Esophagus muscularis mucosa (tissue), 4 donors: ENCODE measurements around the gene UST. TPM values are rescaled to one million over a fixed set of nuclear protein-coding genes. Genes with fewer than 3 reads are reported as not detected.

Experiments used
- DNase-seq: peaks from one replicate; pipeline ENCODE4 v3.0.0-alpha.2; 2017; ENCODE audit errors: extremely low spot score
- H3K27ac ChIP-seq, 4 donors: fragments of 200-600 bp; sonication (generic); replicated peaks in 1 of 4; 1 replicate in 3 of 4; 2 replicates in 1 of 4; pipeline ENCODE4 v1.5.1; 2016 to 2019; ENCODE audit warnings: mild to moderate bottlenecking in 1 of 4
- H3K27me3 ChIP-seq, 4 donors: fragments of 200-600 bp; sonication (generic); one replicate each; pipeline versions ENCODE4 v1.5.1 to v1.6.0; 2016 to 2019
- H3K36me3 ChIP-seq, 4 donors: fragments of 200-600 bp; sonication (generic); one replicate each; pipeline ENCODE4 v1.5.1; 2016 to 2019
- H3K4me1 ChIP-seq, 4 donors: fragments of 200-600 bp; sonication (generic); one replicate each; pipeline ENCODE4 v1.5.1; 2016 to 2019
- H3K4me3 ChIP-seq, 4 donors: fragments of 200-600 bp; sonication (generic); 1 replicate in 2 of 4; 2 replicates in 2 of 4; pipeline ENCODE4 v1.5.1; 2016 to 2019; ENCODE audit warnings: mild to moderate bottlenecking in 4 of 4, moderate library complexity in 1 of 4
- H3K9me3 ChIP-seq, 4 donors: fragments of 200-600 bp; sonication (generic); 1 replicate in 3 of 4; 2 replicates in 1 of 4; pipeline ENCODE4 v1.5.1; 2016 to 2019
- CTCF ChIP-seq, 3 experiments: fragments of 200-600 bp in 2 of 3; fragments of 450-650 bp in 1 of 3; sonication (generic) in 2 of 3; IDR thresholded peaks; one replicate each; pipeline ENCODE4 v1.5.1; 2017 to 2019; ENCODE audit warnings: antibody characterized with exemption in 3 of 3, mild to moderate bottlenecking in 2 of 3, moderate library complexity in 1 of 3
- EP300 ChIP-seq: sonication (generic); formaldehyde crosslinking; IDR thresholded peaks from one replicate; pipeline ENCODE4 v1.6.1; 2017; ENCODE audit warnings: antibody characterized with exemption
- POLR2A ChIP-seq: fragments of 450-650 bp; IDR thresholded peaks from one replicate; pipeline ENCODE4 v1.6.1; 2017; ENCODE audit warnings: antibody characterized with exemption, moderate library complexity, mild to moderate bottlenecking, low read depth
- POLR2AphosphoS5 ChIP-seq, 2 donors: sonication (generic); formaldehyde crosslinking; IDR thresholded peaks; one replicate each; pipeline ENCODE4 v1.6.1; 2017; ENCODE audit warnings: antibody characterized with exemption in 2 of 2
- WGBS: methylation state at CpG from one replicate; pipeline ENCODE4 v1.1.5; 2018; 5-methylcytosine and 5-hydroxymethylcytosine counted together
- intact Hi-C: fragments of 100-400 bp; cut with DNase I; formaldehyde crosslinking; loops from one replicate; pipeline ENCODE4 v1.15.1; 2023
- total RNA-seq, 4 donors: library from RNA; depleted of rRNA; stranded (reverse); fragments of >200 nt; gene quantifications; one replicate each; pipeline versions ENCODE4 v1.1.0 to v1.2.1, GENCODE V29; 2016

Gene UST
- total RNA-seq, 4 donors from 2014 or later = 29.1 to 46.3 (median 32.4) TPM

GRCh38 chr6:148934539-148934938 is 187.7 kb downstream of the UST start:
- no peak overlapping the region for H3K27ac ChIP-seq

GRCh38 chr6:148934961-148935360 is 188.1 kb downstream of the UST start:
- intact Hi-C loops = no loop called here
- DNase-seq = no peak
- 47% methylated on average over 3 of the region's 3 CpGs for WGBS
- TF ChIP-seq POLR2A (no peak), EP300 (no peak), CTCF (IDR thresholded peaks at IDR 0.05) (no peak), POLR2AphosphoS5 (IDR thresholded peaks at IDR 0.05) (no peak)
- peaks cover 4 to 30% (median 27%) of the 10 kb centered on the region in 4 donors for H3K4me1 ChIP-seq
- no peak overlapping the region for H3K4me3 ChIP-seq
- H3K27me3 ChIP-seq = no peaks in the 10 kb centered on the region
- no peaks in the 10 kb centered on the region for H3K9me3 ChIP-seq
- no peaks in the 10 kb centered on the region for H3K36me3 ChIP-seq
- H3K27ac ChIP-seq = no peak overlapping the region

More at GRCh38 chr6:148934539-148934938, 187.7 kb downstream of the UST start:
- Histone ChIP-seq H3K9me3 (no peaks in the 10 kb centered on the region), H3K36me3 (no peaks in the 10 kb centered on the region), H3K4me3 (no peak overlapping the region), H3K27me3 (no peaks in the 10 kb centered on the region), H3K4me1 (peaks cover 4 to 30% (median 27%) of the 10 kb centered on the region in 4 donors)
- 47% methylated on average over 4 of the region's 4 CpGs for WGBS
- no peak for DNase-seq
- TF ChIP-seq POLR2A (no peak), CTCF (IDR thresholded peaks at IDR 0.05) (no peak), POLR2AphosphoS5 (IDR thresholded peaks at IDR 0.05) (no peak), EP300 (no peak)
- intact Hi-C loops = no loop called here

- Histone ChIP-seq H3K4me1 (peaks cover 4 to 30% (median 27%) of the 10 kb centered on the region in 4 donors), H3K27me3 (no peaks in the 10 kb centered on the region), H3K4me3 (no peak overlapping the region), H3K9me3 (no peaks in the 10 kb centered on the region), H3K36me3 (no peaks in the 10 kb centered on the region), H3K27ac (no peak overlapping the region)
- no peak for DNase-seq
- 67% methylated on average over 7 of the region's 7 CpGs for WGBS
- no peak for TF ChIP-seq EP300
- no peak for TF ChIP-seq POLR2AphosphoS5 (IDR thresholded peaks at IDR 0.05)
- TF ChIP-seq POLR2A = no peak
- TF ChIP-seq CTCF (IDR thresholded peaks at IDR 0.05) = no peak
- intact Hi-C loops = no loop called here
Observed at GRCh38 chr6:148935705-148936435, 189.0 kb downstream of the UST start.

GRCh38 chr6:148943451-148943850 is 196.6 kb downstream of the UST start:
- TF ChIP-seq CTCF (IDR thresholded peaks at IDR 0.05) (no peak), POLR2AphosphoS5 (IDR thresholded peaks at IDR 0.05) (no peak), EP300 (no peak), POLR2A (no peak)
- no peak for DNase-seq
- H3K4me3 ChIP-seq = no peak overlapping the region
- peaks cover 0 to 36% (median 23%) of the 10 kb centered on the region in 4 donors for H3K4me1 ChIP-seq
- no peaks in the 10 kb centered on the region for H3K27me3 ChIP-seq
- intact Hi-C loops = no loop called here
- WGBS = 40% methylated on average over 1 of the region's 1 CpG
- H3K9me3 ChIP-seq = no peaks in the 10 kb centered on the region
- H3K36me3 ChIP-seq = peaks cover 0 to 6% (median 0%) of the 10 kb centered on the region in 4 donors
- no peak overlapping the region for H3K27ac ChIP-seq
